HepG2 (cell line): ENCODE measurements around the gene NPY1R. TPM values are rescaled to one million over a fixed set of nuclear protein-coding genes. Genes with fewer than 3 reads are reported as not detected.

ENCODE experiments used
- ATAC-seq: fragments of 200-7000 bp; cut with Tn5 transposase; 3 replicates; pipeline ENCODE4 v1.9.1; 2020; ENCODE audit warnings: mild to moderate bottlenecking, moderate library complexity
- BruUV-seq: library from RNA; stranded (reverse); fragments of 400-500 nt; replicated peaks from 2 replicates; lab custom pipeline; 2021; lab: Mats Ljungman, UMichigan
- CTCF ChIA-PET: fragments of 300-600 bp; formaldehyde crosslinking; extraction: SDS; loops from one replicate; lab custom pipeline; 2021; ENCODE audit warnings: low total read pairs, inconsistent platforms, low intra/inter-chr PET ratio; lab: Yijun Ruan, JAX
- POLR2A ChIA-PET: fragments of 350-600 bp; sonication (Branson Sonifier 250); formaldehyde crosslinking; loops from one replicate; lab custom pipeline; 2020; ENCODE audit warnings: antibody characterized with exemption, inconsistent platforms; lab: Yijun Ruan, JAX
- DNase-seq: peaks from one replicate; pipeline ENCODE4 v3.0.0-alpha.2; 2015; ENCODE audit warnings: low spot score
- FAIRE-seq: peaks from 3 replicates; lab custom pipeline; 2011; peaks lifted over from hg19 to GRCh38; lab: Jason Lieb, UNC
- H2AFZ ChIP-seq: one replicate; pipeline ENCODE4 v1.6.1; 2011; ENCODE audit warnings: low read length, inconsistent platforms
- H3K27ac ChIP-seq: fragments of 300-600 bp; 3 replicates; pipeline ENCODE4 v1.8.0; 2011; ENCODE audit warnings: mixed run types, mild to moderate bottlenecking, mixed read lengths, low read length, inconsistent platforms; ENCODE audit not compliant: insufficient read depth; ENCODE audit errors: extremely low read length
- H3K27me3 ChIP-seq, 2 experiments: fragments of 200-600 bp in 1 of 2; 2 replicates in 1 of 2; 3 replicates in 1 of 2; pipeline versions ENCODE4 v1.6.0 to v1.8.0; 2011; ENCODE audit warnings: low read length in 2 of 2, mild to moderate bottlenecking in 2 of 2, moderate library complexity in 2 of 2, inconsistent platforms in 1 of 2; ENCODE audit not compliant: insufficient read depth in 2 of 2, control insufficient read depth in 1 of 2
- H3K36me3 ChIP-seq, 2 experiments: fragments of 200-600 bp in 1 of 2; replicated peaks in 1 of 2; 2 replicates in 1 of 2; 3 replicates in 1 of 2; pipeline versions ENCODE4 v1.5.1 to v1.8.0; 2011; ENCODE audit warnings: low read length in 2 of 2, inconsistent platforms in 1 of 2; ENCODE audit not compliant: insufficient read depth in 2 of 2, control insufficient read depth in 1 of 2
- H3K4me1 ChIP-seq: 2 replicates; pipeline ENCODE4 v1.5.1; 2012; ENCODE audit warnings: low read length, inconsistent platforms; ENCODE audit not compliant: insufficient read depth
- H3K4me2 ChIP-seq: 2 replicates; pipeline ENCODE4 v1.6.0; 2011; ENCODE audit warnings: low read depth, low read length, inconsistent platforms
- H3K4me3 ChIP-seq, 3 experiments: fragments of 200-600 bp in 1 of 3; sonication (generic), shearing (Covaris generic) in 1 of 3; replicated peaks in 1 of 3; 2 replicates each; pipeline ENCODE4 v1.5.1; 2011 to 2016; ENCODE audit warnings: low read length in 3 of 3, inconsistent platforms in 2 of 3, low read depth in 2 of 3, mild to moderate bottlenecking in 2 of 3, control low read depth in 1 of 3, mixed read lengths in 1 of 3; ENCODE audit not compliant: insufficient read depth in 1 of 3
- H3K79me2 ChIP-seq: one replicate; pipeline ENCODE4 v1.6.1; 2011; ENCODE audit warnings: low read length, inconsistent platforms; ENCODE audit not compliant: insufficient read depth
- H3K9ac ChIP-seq: 2 replicates; pipeline ENCODE4 v1.6.0; 2011; ENCODE audit warnings: mild to moderate bottlenecking, low read depth, low read length, inconsistent platforms; ENCODE audit not compliant: insufficient read depth
- H3K9me3 ChIP-seq: 2 replicates; pipeline ENCODE4 v1.5.1; 2012; ENCODE audit warnings: mild to moderate bottlenecking, low read length
- H4K20me1 ChIP-seq: 2 replicates; pipeline ENCODE4 v1.6.0; 2011; ENCODE audit warnings: inconsistent platforms, mild to moderate bottlenecking, low read length, moderate library complexity; ENCODE audit not compliant: insufficient read depth
- ATM ChIP-seq: fragments of 450-650 bp; IDR thresholded peaks from 2 replicates; pipeline ENCODE4 v1.7.1; 2017; ENCODE audit warnings: mild to moderate bottlenecking, borderline replicate concordance
- CBX1 ChIP-seq: IDR thresholded peaks from one replicate; pipeline ENCODE4 v1.6.1; 2016; ENCODE audit warnings: antibody characterized with exemption, low read depth
- FOSL2 ChIP-seq: sonication (generic); formaldehyde crosslinking; IDR thresholded peaks from 2 replicates; pipeline ENCODE4 v1.4.0; 2020; ENCODE audit warnings: missing genetic modification reagents
- RARA ChIP-seq: IDR thresholded peaks from 2 replicates; pipeline ENCODE4 v1.6.1; 2016; ENCODE audit warnings: missing genetic modification reagents, missing compliant biosample characterization
- ZNF501 ChIP-seq: sonication (generic); formaldehyde crosslinking; IDR thresholded peaks from 2 replicates; pipeline ENCODE4 v1.5.1; 2020; ENCODE audit warnings: mild to moderate bottlenecking, moderate library complexity, missing genetic modification reagents
- ZNF646 ChIP-seq: sonication (generic); formaldehyde crosslinking; IDR thresholded peaks from 2 replicates; pipeline ENCODE4 v1.9.0; 2021; ENCODE audit warnings: mild to moderate bottlenecking, missing genetic modification reagents
- ZNF703 ChIP-seq: sonication (generic); formaldehyde crosslinking; IDR thresholded peaks from 2 replicates; pipeline ENCODE4 v1.5.1; 2020; ENCODE audit warnings: missing genetic modification reagents, mild to moderate bottlenecking, moderate library complexity, borderline replicate concordance
- WGBS: methylation state at CpG from one replicate; pipeline ENCODE4 v1.1.6; 2017; ENCODE audit warnings: low lambda C conversion rate; 5-methylcytosine and 5-hydroxymethylcytosine counted together
- in situ Hi-C: cut with HindIII; loops from 2 replicates; pipeline ENCODE4 v1.10.0; 2017; ENCODE audit warnings: low pct_unique_long_range_greater_than_20kb; ENCODE audit not compliant: extremely low pct_ligation_motif_present
- intact Hi-C: fragments of 100-400 bp; cut with micrococcal nuclease; formaldehyde crosslinking; loops from one replicate; pipeline ENCODE4 v1.10.0; 2022; ENCODE audit not compliant: unreplicated experiment
- polyA plus RNA-seq, 8 experiments: library from polyadenylated mRNA; depleted of rRNA in 3 of 8; stranded (reverse) in 7 of 8; unstranded in 1 of 8; fragments of >200 nt; fragmentation: Illumina TruSeq in 4 of 8; extraction: Trizol in 4 of 8; gene quantifications; 2 replicates each; pipeline versions ENCODE4 v1.2.1 to v1.2.3, GENCODE V29; 2011 to 2016; ENCODE audit warnings: low read depth in 4 of 8, missing spikeins in 1 of 8, mixed read lengths in 1 of 8; ENCODE audit not compliant: insufficient read depth in 1 of 8
- total RNA-seq, 5 experiments: library from RNA; depleted of rRNA; stranded (reverse); fragments of >200 nt; fragmentation: Illumina TruSeq; extraction: Trizol; gene quantifications; 2 replicates each; pipeline ENCODE4 v1.2.3, GENCODE V29; 2016; ENCODE audit warnings: low read depth in 1 of 5

Gene NPY1R
- total and polyA plus RNA-seq, 2 of the 13 experiments (the other 11 are each of a cell fraction or from before 2014, with no cell fraction given), result not detected

GRCh38 chr4:163378661-163379060 lies 46.3 kb upstream of the NPY1R start:
- ATAC-seq (no peak), DNase-seq (no peak), FAIRE-seq (no peak)
- Histone ChIP-seq H3K9me3 (no peaks in the 10 kb centered on the region), H4K20me1 (no peaks in the 10 kb centered on the region), H3K4me2 (no peak overlapping the region), H2AFZ (no peak overlapping the region), H3K4me1 (no peaks in the 10 kb centered on the region), H3K9ac (no peak overlapping the region), H3K79me2 (no peaks in the 10 kb centered on the region), H3K4me3 (no peak overlapping the region), H3K27me3 (no peaks in the 10 kb centered on the region), H3K27ac (no peak overlapping the region), H3K36me3 (no peaks in the 10 kb centered on the region)
- TF ChIP-seq ZNF646, result no peak
- TF ChIP-seq FOSL2, result no peak
- CTCF ChIA-PET, result no interaction called here
- in situ Hi-C loops, result no loop called here
- BruUV-seq, result no TSS peak
- intact Hi-C loops, result no loop called here
- POLR2A ChIA-PET, result no interaction called here

GRCh38 chr4:163372029-163372428 lies 39.6 kb upstream of the NPY1R start:
- in situ Hi-C loops, result no loop called here
- H3K9me3 ChIP-seq, result no peaks in the 10 kb centered on the region
- FAIRE-seq, result no peak
- H3K27ac ChIP-seq, result no peak overlapping the region
- WGBS, result 26% methylated on average over 5 of the region's 5 CpGs
- TF ChIP-seq RARA (CRISPR knock-in tag), result no peak
- TF ChIP-seq CBX1, result no peak
- TF ChIP-seq ZNF501 (CRISPR knock-in tag), result no peak
- TF ChIP-seq ATM, result no peak
- no peak for TF ChIP-seq ZNF703 (CRISPR knock-in tag)
- no peaks in the 10 kb centered on the region for H4K20me1 ChIP-seq
- H3K27me3 ChIP-seq, result no peaks in the 10 kb centered on the region
- H2AFZ ChIP-seq, result no peak overlapping the region
- ChIA-PET CTCF (no interaction called here), POLR2A (no interaction called here)
- H3K4me3 ChIP-seq, result no peak overlapping the region
- H3K4me1 ChIP-seq, result no peaks in the 10 kb centered on the region
- no TSS peak for BruUV-seq
- H3K4me2 ChIP-seq, result no peak overlapping the region
- H3K79me2 ChIP-seq, result no peaks in the 10 kb centered on the region
- no peak for DNase-seq
- no peaks in the 10 kb centered on the region for H3K36me3 ChIP-seq
- no peak overlapping the region for H3K9ac ChIP-seq
- intact Hi-C loops, result no loop called here
- ATAC-seq, result no peak
